ENCODE data around the gene MICAL3.

DNA sequence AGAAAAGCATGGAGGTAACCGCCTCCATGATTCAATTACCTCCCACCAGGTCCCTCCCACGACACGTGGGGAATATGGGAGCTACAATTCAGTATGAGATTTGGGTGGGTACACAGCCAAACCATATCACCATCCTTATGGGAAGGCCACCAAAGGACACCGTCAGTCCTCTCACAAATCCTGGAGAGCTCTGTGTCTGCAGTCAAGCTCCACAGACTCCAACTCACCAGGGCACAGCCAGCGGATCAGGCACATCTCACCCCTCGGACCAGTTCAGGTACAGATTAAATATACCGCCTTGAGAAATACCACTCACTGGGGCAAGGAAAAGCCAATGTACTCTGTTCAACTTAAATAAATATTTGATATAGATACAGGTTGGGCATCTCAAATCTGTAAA lies 100.3 kb downstream of the MICAL3 start:
- TF ChIP-seq, protein P1, sequence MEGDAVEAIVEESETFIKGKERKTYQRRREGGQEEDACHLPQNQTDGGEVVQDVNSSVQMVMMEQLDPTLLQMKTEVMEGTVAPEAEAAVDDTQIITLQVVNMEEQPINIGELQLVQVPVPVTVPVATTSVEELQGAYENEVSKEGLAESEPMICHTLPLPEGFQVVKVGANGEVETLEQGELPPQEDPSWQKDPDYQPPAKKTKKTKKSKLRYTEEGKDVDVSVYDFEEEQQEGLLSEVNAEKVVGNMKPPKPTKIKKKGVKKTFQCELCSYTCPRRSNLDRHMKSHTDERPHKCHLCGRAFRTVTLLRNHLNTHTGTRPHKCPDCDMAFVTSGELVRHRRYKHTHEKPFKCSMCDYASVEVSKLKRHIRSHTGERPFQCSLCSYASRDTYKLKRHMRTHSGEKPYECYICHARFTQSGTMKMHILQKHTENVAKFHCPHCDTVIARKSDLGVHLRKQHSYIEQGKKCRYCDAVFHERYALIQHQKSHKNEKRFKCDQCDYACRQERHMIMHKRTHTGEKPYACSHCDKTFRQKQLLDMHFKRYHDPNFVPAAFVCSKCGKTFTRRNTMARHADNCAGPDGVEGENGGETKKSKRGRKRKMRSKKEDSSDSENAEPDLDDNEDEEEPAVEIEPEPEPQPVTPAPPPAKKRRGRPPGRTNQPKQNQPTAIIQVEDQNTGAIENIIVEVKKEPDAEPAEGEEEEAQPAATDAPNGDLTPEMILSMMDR (IDR thresholded peaks at IDR 0.05): no peak
- no peak for TF ChIP-seq POLR2A (IDR thresholded peaks at IDR 0.05)
